ENCODE results near the gene TRIM7. TPM values are rescaled to one million over a fixed set of nuclear protein-coding genes. Genes with fewer than 3 reads are reported as not detected.

The TRIM7 gene
- total RNA-seq, 1 experiment from 2014 or later: 28.1 TPM

- H3K9me3 ChIP-seq (ENCODE audit: low read length): 0 out of 2 replicates have a peak, but pooled peaks cover 9% of the 10 kb centered on the region
- no peaks in the 10 kb centered on the region for H3F3A ChIP-seq (ENCODE audit: low read length, unreplicated experiment)
- no peak overlapping the region for H3K9ac ChIP-seq (ENCODE audit: low read length)
- H3K4me3 ChIP-seq (ENCODE audit: low read length): no peak overlapping the region
- H3K4me1 ChIP-seq (ENCODE audit: insufficient read depth, low read length): peaks cover 17% of the 10 kb centered on the region
- H4K20me1 ChIP-seq (ENCODE audit: low read length): no peaks in the 10 kb centered on the region
- no peak overlapping the region for H3K27ac ChIP-seq (ENCODE audit: low read length)
- no peak overlapping the region for H3K4me2 ChIP-seq (ENCODE audit: low read length)
- BruUV-seq (replicated peaks): no TSS peak
- POLR2A ChIA-PET (ENCODE audit: unreplicated experiment): no interaction called here
- no peaks in the 10 kb centered on the region for H3K9me2 ChIP-seq (replicated peaks; ENCODE audit: low read length)
- H3K27me3 ChIP-seq (ENCODE audit: low read length): no peaks in the 10 kb centered on the region
- intact Hi-C loops (cut with micrococcal nuclease): no loop called here
- no peak overlapping the region for H2AFZ ChIP-seq (ENCODE audit: low read length)
- no peaks in the 10 kb centered on the region for H3K79me2 ChIP-seq (ENCODE audit: low read length)
- CTCF ChIA-PET: no interaction called here
- no peaks in the 10 kb centered on the region; the same call in 1 of the 2 replicates for H3K36me3 ChIP-seq (ENCODE audit: low read depth, low read length)
- TF ChIP-seq EZH2 (IDR thresholded peaks at IDR 0.05; ENCODE audit: low read length, unreplicated experiment) (no peak), EZH2phosphoT487 (IDR thresholded peaks at IDR 0.05; ENCODE audit: borderline replicate concordance, low read length) (no peak), CTCF (conservative IDR thresholded peaks at IDR 0.05; ENCODE audit: low read depth, low read length) (no peak)
- ATAC-seq: no peak
- no peak for DNase-seq
Observed at GRCh38 chr5:181145133-181145532, 59.9 kb downstream of the TRIM7 start.

Small RNA genes within 50 kb of the gene (microRNA-seq; reads per million reads assigned to microRNA genes)
- gene MIR4638 (ENCODE audit: unreplicated experiment): 1.8 reads per million

Other genes with a start within 250 kb of the TRIM7 start
- gene BTNL3, start 216.3 kb downstream of the TRIM7 start, total RNA-seq (2014; rRNA removed): not detected in 2 replicates
- gene BTNL9, start 164.9 kb downstream of the TRIM7 start, total RNA-seq (2014; rRNA removed): 11.5 and 15.4 TPM in 2 replicates
- not detected in 2 replicates for gene OR2V1, start 74.0 kb downstream of the TRIM7 start, total RNA-seq (2014; rRNA removed)
- gene OR2V2, start 57.6 kb downstream of the TRIM7 start, total RNA-seq (2014; rRNA removed): not detected in 2 replicates
- gene TRIM41, start 18.1 kb upstream of the TRIM7 start, total RNA-seq (2014; rRNA removed): 18.7 and 26.8 TPM in 2 replicates
- 2,587 and 3,047 TPM in 2 replicates for gene RACK1, start 38.7 kb upstream of the TRIM7 start, total RNA-seq (2014; rRNA removed)
- 4.4 and 8.9 TPM in 2 replicates for gene TRIM52, start 55.9 kb upstream of the TRIM7 start, total RNA-seq (2014; rRNA removed)
- gene OR4F3, start 162.1 kb upstream of the TRIM7 start, total RNA-seq (2014; rRNA removed): not detected in 2 replicates